ENCODE results near the gene BANF1. TPM values are rescaled to one million over a fixed set of nuclear protein-coding genes. Genes with fewer than 3 reads are reported as not detected.

Gene BANF1
- total and polyA plus RNA-seq, 2 of the 13 experiments (the other 11 are each of a cell fraction or from before 2014, with no cell fraction given) = 40.5 to 86.5 TPM

- POLR2A ChIA-PET = interaction anchor here (0.6 to 1.8 kb wide), 14 partner anchors 9 to 310 kb away, joined by 3 to 18 read pairs (median 4); partner anchors contain the start of genes CATSPER1, CCDC85B, CFL1 and CST6
- Histone ChIP-seq H4K20me1 (ENCODE audit: insufficient read depth, low read length) (no peaks in the 10 kb centered on the region), H3K27me3 (ENCODE audit: control insufficient read depth in 1 of 2, insufficient read depth in 2 of 2, low read length in 2 of 2) (no peaks in the 10 kb centered on the region; a peak in 1 of 5 replicates), H3K9ac (ENCODE audit: insufficient read depth, low read depth, low read length) (peak overlapping the region; percentile 92), H3K36me3 (replicated peaks in 1 of 2; ENCODE audit: control insufficient read depth in 1 of 2, insufficient read depth in 2 of 2, low read length in 2 of 2) (peaks cover 16 to 34% of the 10 kb centered on the region in 2 experiments), H3K4me3 (replicated peaks in 1 of 3; ENCODE audit: insufficient read depth in 1 of 3, low read depth in 2 of 3, low read length in 3 of 3) (peak overlapping the region; percentile 81 to 92 (median 88)), H2AFZ (ENCODE audit: low read length) (no peak overlapping the region), H3K9me3 (ENCODE audit: low read length) (no peaks in the 10 kb centered on the region), H3K27ac (ENCODE audit: extremely low read length, insufficient read depth, low read length) (peak overlapping the region; percentile 94), H3K4me1 (ENCODE audit: insufficient read depth, low read length) (peaks cover 41% of the 10 kb centered on the region), H3K79me2 (ENCODE audit: insufficient read depth, low read length) (peaks cover 33% of the 10 kb centered on the region), H3K4me2 (ENCODE audit: low read depth, low read length) (peak overlapping the region; percentile 89)
- CTCF ChIA-PET (ENCODE audit: low intra/inter-chr PET ratio, low total read pairs) = interaction anchor here (1.5 kb wide), 1 partner anchor 14 kb away, joined by 4 read pairs; no protein-coding TSS in a partner anchor
- FAIRE-seq (peak; percentile 12), DNase-seq (ENCODE audit: low spot score) (peak; percentile 45), ATAC-seq (peak; percentile 66)
- 3% methylated on average over 5 of the region's 40 CpGs for WGBS (ENCODE audit: low lambda C conversion rate)
- in situ Hi-C loops (cut with HindIII; ENCODE audit: extremely low pct_ligation_motif_present, low pct_unique_long_range_greater_than_20kb) (no loop called here), intact Hi-C loops (cut with micrococcal nuclease; ENCODE audit: unreplicated experiment) (loop anchor here (1.0 kb wide), 1 partner anchor 50 kb away; the partner anchor contains the start of gene SF3B2)
- BruUV-seq (replicated peaks) = no TSS peak
- TF ChIP-seq ZBTB7A (CRISPR knock-in tag; IDR thresholded peaks at IDR 0.05) (no peak), XBP1 (CRISPR knock-in tag; IDR thresholded peaks at IDR 0.05) (no peak), STAT6 (CRISPR knock-in tag; IDR thresholded peaks at IDR 0.05; ENCODE audit: borderline replicate concordance) (no peak), SALL1 (CRISPR knock-in tag; IDR thresholded peaks at IDR 0.05) (no peak), ATF5 (CRISPR knock-in tag; IDR thresholded peaks at IDR 0.05; ENCODE audit: low read depth) (no peak), POLR2G (IDR thresholded peaks at IDR 0.05; ENCODE audit: low read depth, low read length) (no peak), SMARCC2 (IDR thresholded peaks at IDR 0.05) (no peak), ZNF275 (CRISPR knock-in tag; IDR thresholded peaks at IDR 0.05; ENCODE audit: borderline replicate concordance) (no peak), AGO1 (IDR thresholded peaks at IDR 0.05; ENCODE audit: low read depth, low read length, poor library complexity, severe bottlenecking) (peak; percentile 34), ZMAT5 (CRISPR knock-in tag; IDR thresholded peaks at IDR 0.05; ENCODE audit: borderline replicate concordance, low read depth) (no peak), ZBTB10 (CRISPR knock-in tag; IDR thresholded peaks at IDR 0.05; ENCODE audit: borderline replicate concordance) (no peak), GMEB1 (CRISPR knock-in tag; IDR thresholded peaks at IDR 0.05; ENCODE audit: borderline replicate concordance) (no peak)
Observed at GRCh38 chr11:66002648-66003225, 434 bp downstream of the BANF1 start.

Measured in HepG2 (cell line).